NCI-H1092 (cell line): ENCODE results near the gene G6PC2.
"Not testable (repeated sequence)": the region's sequence is repeated elsewhere in the genome, so short reads cannot be mapped to it uniquely, and the experiment has no call there.

ENCODE experiments used
- DNase-seq: peaks from one replicate; lab custom pipeline; 2025; lab: John Stamatoyannopoulos, UW

Gene G6PC2

GRCh38 chr2:168901003-168901402 is at the start of gene G6PC2:
TSS of gene G6PC2 (plus strand) at chr2:168901291. CDS start at chr2:168901332, 41 bp downstream.
- no peak for DNase-seq

- DNase-seq, result no peak
Measured at GRCh38 chr2:168851674-168852320, 49.3 kb upstream of the G6PC2 start.

- no peak for DNase-seq
Measured at GRCh38 chr2:168852481-168852880, 48.6 kb upstream of the G6PC2 start.

- no peak for DNase-seq
Measured at GRCh38 chr2:168853471-168853870, 47.6 kb upstream of the G6PC2 start.

GRCh38 chr2:168854651-168855050 is 46.4 kb upstream of the G6PC2 start:
- no peak for DNase-seq

GRCh38 chr2:168855601-168856000 is 45.5 kb upstream of the G6PC2 start:
- DNase-seq, result no peak

GRCh38 chr2:168858146-168858545 is 42.9 kb upstream of the G6PC2 start:
- DNase-seq, result no peak

- DNase-seq, result not testable (repeated sequence)
Measured at GRCh38 chr2:168867164-168867563, 33.9 kb upstream of the G6PC2 start.

- not testable (repeated sequence) for DNase-seq
Measured at GRCh38 chr2:168870369-168870768, 30.7 kb upstream of the G6PC2 start.

- not testable (repeated sequence) for DNase-seq
Measured at GRCh38 chr2:168870824-168871223, 30.3 kb upstream of the G6PC2 start.

- DNase-seq, result no peak
Measured at GRCh38 chr2:168874368-168875054, 26.6 kb upstream of the G6PC2 start.

GRCh38 chr2:168882163-168882562 is 18.9 kb upstream of the G6PC2 start:
- DNase-seq, result not testable (repeated sequence)

GRCh38 chr2:168884975-168885374 is 16.1 kb upstream of the G6PC2 start:
- no peak for DNase-seq

- no peak for DNase-seq
Measured at GRCh38 chr2:168889635-168890005, 11.5 kb upstream of the G6PC2 start.

GRCh38 chr2:168890006-168890782 is 10.9 kb upstream of the G6PC2 start, which contains the start of gene SPC25:
TSS of gene SPC25 (minus strand) at chr2:168890430. CDS start at chr2:168889519, 911 bp downstream.
- peak; percentile 90 for DNase-seq

- DNase-seq, result no peak
Measured at GRCh38 chr2:168892327-168892726, 8.8 kb upstream of the G6PC2 start.

GRCh38 chr2:168894101-168894500 is 7.0 kb upstream of the G6PC2 start:
- no peak for DNase-seq

- DNase-seq, result no peak
Measured at GRCh38 chr2:168894720-168895119, 6.4 kb upstream of the G6PC2 start.

GRCh38 chr2:168895771-168896170 is 5.3 kb upstream of the G6PC2 start:
- no peak for DNase-seq

- DNase-seq, result no peak
Measured at GRCh38 chr2:168896783-168897182, 4.3 kb upstream of the G6PC2 start.

- no peak for DNase-seq
Measured at GRCh38 chr2:168897449-168897848, 3.6 kb upstream of the G6PC2 start.

GRCh38 chr2:168903888-168904287 is 2.8 kb downstream of the G6PC2 start:
- no peak for DNase-seq

GRCh38 chr2:168904358-168904757 is 3.3 kb downstream of the G6PC2 start:
- DNase-seq, result no peak
